Mesendoderm (in vitro differentiated cells): ENCODE measurements around the gene NYAP2.

Source experiments
- DNase-seq: peaks from one replicate; pipeline ENCODE4 v3.0.0; 2013
- H2AK5ac ChIP-seq: 2 replicates; pipeline ENCODE4 v1.6.1; 2013; ENCODE audit warnings: low read length, inconsistent platforms
- H2BK120ac ChIP-seq: 2 replicates; pipeline ENCODE4 v1.6.1; 2013; ENCODE audit warnings: low read depth, mild to moderate bottlenecking, low read length, moderate library complexity, mixed read lengths
- H2BK15ac ChIP-seq: replicated peaks from 2 replicates; pipeline ENCODE4 v1.6.1; 2013; ENCODE audit warnings: low read depth, mild to moderate bottlenecking, moderate library complexity
- H2BK5ac ChIP-seq: 2 replicates; pipeline ENCODE4 v1.6.1; 2013; ENCODE audit warnings: low read length, inconsistent platforms
- H3K18ac ChIP-seq: 2 replicates; pipeline ENCODE4 v1.6.1; 2013; ENCODE audit warnings: mild to moderate bottlenecking, low read length, mixed read lengths
- H3K23ac ChIP-seq: one replicate; pipeline ENCODE4 v1.6.1; 2013; ENCODE audit warnings: low read length
- H3K27ac ChIP-seq: 2 replicates; pipeline ENCODE4 v1.5.1; 2013; ENCODE audit warnings: low read depth, mild to moderate bottlenecking, inconsistent platforms, low read length, moderate library complexity
- H3K27me3 ChIP-seq: 2 replicates; pipeline ENCODE4 v1.6.1; 2013; ENCODE audit warnings: low read length, control low read depth, mild to moderate bottlenecking, inconsistent platforms; ENCODE audit not compliant: insufficient read depth, poor library complexity
- H3K36me3 ChIP-seq: 2 replicates; pipeline ENCODE4 v1.6.1; 2013; ENCODE audit warnings: low read length, inconsistent platforms; ENCODE audit not compliant: control insufficient read depth, insufficient read depth
- H3K4ac ChIP-seq: one replicate; pipeline ENCODE4 v1.6.1; 2013; ENCODE audit warnings: low read depth, mild to moderate bottlenecking, low read length, moderate library complexity
- H3K4me1 ChIP-seq: 2 replicates; pipeline ENCODE4 v1.6.1; 2013; ENCODE audit warnings: low read depth, low read length, inconsistent platforms; ENCODE audit not compliant: control insufficient read depth
- H3K4me2 ChIP-seq: 2 replicates; pipeline ENCODE4 v1.6.1; 2013; ENCODE audit warnings: low read length
- H3K4me3 ChIP-seq: 2 replicates; pipeline ENCODE4 v1.5.1; 2013; ENCODE audit warnings: mild to moderate bottlenecking, low read length
- H3K56ac ChIP-seq: one replicate; pipeline ENCODE4 v1.6.1; 2013; ENCODE audit warnings: low read length
- H3K79me1 ChIP-seq: 2 replicates; pipeline ENCODE4 v1.6.1; 2013; ENCODE audit warnings: low read length, inconsistent platforms
- H3K79me2 ChIP-seq: 2 replicates; pipeline ENCODE4 v1.6.1; 2013; ENCODE audit warnings: mild to moderate bottlenecking, low read length; ENCODE audit not compliant: control insufficient read depth, insufficient read depth
- H3K9ac ChIP-seq: 2 replicates; pipeline ENCODE4 v1.6.1; 2013; ENCODE audit warnings: low read length, inconsistent platforms
- H4K5ac ChIP-seq: one replicate; pipeline ENCODE4 v1.6.1; 2013; ENCODE audit warnings: low read length
- H4K8ac ChIP-seq: one replicate; pipeline ENCODE4 v1.6.1; 2013; ENCODE audit warnings: low read depth, mild to moderate bottlenecking, control low read depth, low read length, moderate library complexity
- WGBS: extraction: QIAGEN DNeasy Blood & Tissue Kit; methylation state at CpG from one replicate; pipeline ENCODE4 v1.1.7; 2013; ENCODE audit warnings: low lambda C conversion rate, missing lambda C conversion rate; ENCODE audit not compliant: insufficient coverage; ENCODE audit errors: extremely low coverage; 5-methylcytosine and 5-hydroxymethylcytosine counted together

Gene NYAP2

DNA sequence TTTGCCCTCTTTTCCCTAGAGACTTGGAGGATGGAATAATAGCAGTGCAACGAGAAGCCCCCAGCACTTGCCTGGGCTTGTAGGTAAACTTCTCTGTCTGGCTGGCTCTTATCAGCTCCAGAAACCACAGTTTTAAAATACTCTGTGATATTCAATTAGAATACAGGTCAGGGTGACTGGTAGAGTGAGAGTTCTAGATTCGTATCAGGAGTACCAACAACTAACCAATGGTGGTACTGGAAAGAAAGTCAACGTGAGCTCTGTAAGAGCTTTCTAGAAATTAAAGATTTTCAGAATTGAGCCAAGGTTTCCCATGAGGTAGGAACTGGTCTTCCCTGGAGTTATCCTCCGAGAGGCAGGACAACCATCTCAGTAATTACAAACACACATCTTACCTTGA lies 216.9 kb downstream of the NYAP2 start:
- H3K79me1 ChIP-seq, result no peaks in the 10 kb centered on the region

GRCh38 chr2:225616848-225617247 lies 217.3 kb downstream of the NYAP2 start:
- H2AK5ac ChIP-seq, result no peak overlapping the region
- WGBS, result no CpG with 5 or more reads among the region's 2 CpGs
- H3K4ac ChIP-seq, result no peak overlapping the region
- no peak overlapping the region for H3K4me2 ChIP-seq
- H3K56ac ChIP-seq, result no peak overlapping the region
- H3K4me1 ChIP-seq, result no peaks in the 10 kb centered on the region
- no peaks in the 10 kb centered on the region for H3K79me1 ChIP-seq
- no peak overlapping the region for H3K9ac ChIP-seq
- H2BK15ac ChIP-seq, result no peak overlapping the region
- no peaks in the 10 kb centered on the region for H3K27me3 ChIP-seq
- H3K36me3 ChIP-seq, result no peaks in the 10 kb centered on the region
- H3K4me3 ChIP-seq, result no peak overlapping the region
- H3K23ac ChIP-seq, result no peak overlapping the region
- H2BK120ac ChIP-seq, result no peak overlapping the region
- DNase-seq, result no peak
- H2BK5ac ChIP-seq, result no peak overlapping the region
- no peak overlapping the region for H3K18ac ChIP-seq
- no peak overlapping the region for H3K27ac ChIP-seq
- no peak overlapping the region for H4K5ac ChIP-seq
- H3K79me2 ChIP-seq, result no peaks in the 10 kb centered on the region
- no peak overlapping the region for H4K8ac ChIP-seq

More for the DNA sequence above, 216.9 kb downstream of the NYAP2 start:
- H3K79me2 ChIP-seq, result no peaks in the 10 kb centered on the region
- no peak overlapping the region for H3K4me2 ChIP-seq
- no peaks in the 10 kb centered on the region for H3K27me3 ChIP-seq
- no peak overlapping the region for H3K4ac ChIP-seq
- no peak overlapping the region for H2AK5ac ChIP-seq
- no peak overlapping the region for H3K4me3 ChIP-seq
- WGBS, result no CpG with 5 or more reads among the region's 4 CpGs
- H2BK5ac ChIP-seq, result no peak overlapping the region
- no peaks in the 10 kb centered on the region for H3K36me3 ChIP-seq
- no peak overlapping the region for H2BK120ac ChIP-seq
- no peak overlapping the region for H3K56ac ChIP-seq
- H4K8ac ChIP-seq, result no peak overlapping the region
- no peaks in the 10 kb centered on the region for H3K4me1 ChIP-seq
- no peak overlapping the region for H3K23ac ChIP-seq
- no peak overlapping the region for H3K9ac ChIP-seq
- H2BK15ac ChIP-seq, result no peak overlapping the region
- no peak overlapping the region for H3K27ac ChIP-seq
- no peak overlapping the region for H3K18ac ChIP-seq
- H4K5ac ChIP-seq, result no peak overlapping the region
- no peak for DNase-seq

GRCh38 chr2:225620227-225620626 lies 220.7 kb downstream of the NYAP2 start:
- H2BK15ac ChIP-seq, result no peak overlapping the region
- H3K23ac ChIP-seq, result no peak overlapping the region
- H3K79me1 ChIP-seq, result no peaks in the 10 kb centered on the region
- no peak overlapping the region for H3K4ac ChIP-seq
- H3K18ac ChIP-seq, result no peak overlapping the region
- no peak overlapping the region for H4K8ac ChIP-seq
- H3K27ac ChIP-seq, result no peak overlapping the region
- no peak overlapping the region for H3K9ac ChIP-seq
- H3K36me3 ChIP-seq, result no peaks in the 10 kb centered on the region
- no CpG with 5 or more reads among the region's 21 CpGs for WGBS
- no peak overlapping the region for H3K4me3 ChIP-seq
- DNase-seq, result no peak
- H4K5ac ChIP-seq, result no peak overlapping the region
- H3K79me2 ChIP-seq, result no peaks in the 10 kb centered on the region
- no peak overlapping the region for H3K4me2 ChIP-seq
- H3K4me1 ChIP-seq, result no peaks in the 10 kb centered on the region
- no peak overlapping the region for H3K56ac ChIP-seq
- H2BK5ac ChIP-seq, result no peak overlapping the region
- no peak overlapping the region for H2AK5ac ChIP-seq
- H2BK120ac ChIP-seq, result no peak overlapping the region
- H3K27me3 ChIP-seq, result no peaks in the 10 kb centered on the region

DNA sequence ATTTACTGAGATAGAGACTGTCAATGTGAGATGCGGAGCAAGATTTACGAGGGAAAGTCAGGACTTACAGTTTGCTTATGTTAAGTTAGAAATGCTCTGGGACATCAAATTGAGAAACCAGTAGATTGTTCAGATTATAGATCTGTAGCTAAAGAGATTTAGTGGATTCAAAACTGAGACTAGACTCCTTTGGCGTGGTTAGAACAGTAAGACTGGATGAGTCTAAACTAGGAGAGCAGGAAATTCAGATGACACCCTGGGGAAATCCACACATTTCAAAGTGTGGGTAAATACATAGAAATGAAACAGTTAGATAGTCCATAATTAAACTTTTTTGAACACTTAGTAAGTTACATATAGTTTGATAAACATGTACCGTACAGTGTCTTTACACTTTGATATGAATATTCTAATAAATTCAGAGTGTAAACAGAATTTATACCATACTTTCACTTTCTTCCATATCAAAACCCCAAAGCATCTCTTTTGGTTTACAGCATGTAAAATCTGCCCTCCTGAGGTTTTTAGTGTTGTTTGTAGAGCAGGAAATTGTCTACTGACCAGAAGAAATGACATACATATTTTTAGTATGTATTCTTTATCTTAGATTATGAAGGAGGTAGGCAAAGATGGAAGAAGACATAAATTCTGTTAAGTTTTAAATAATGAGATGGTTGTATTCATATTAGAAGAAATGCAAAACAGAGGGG lies 231.5 kb downstream of the NYAP2 start:
- H3K79me2 ChIP-seq, result no peaks in the 10 kb centered on the region
- H3K4ac ChIP-seq, result no peak overlapping the region
- H3K79me1 ChIP-seq, result no peaks in the 10 kb centered on the region
- H3K56ac ChIP-seq, result no peak overlapping the region
- no peak overlapping the region for H4K8ac ChIP-seq
- H3K4me2 ChIP-seq, result no peak overlapping the region
- no peak overlapping the region for H2BK5ac ChIP-seq
- H2AK5ac ChIP-seq, result no peak overlapping the region
- no peak overlapping the region for H3K9ac ChIP-seq
- H3K18ac ChIP-seq, result no peak overlapping the region
- H3K4me1 ChIP-seq, result no peaks in the 10 kb centered on the region
- H3K4me3 ChIP-seq, result no peak overlapping the region
- no peaks in the 10 kb centered on the region for H3K36me3 ChIP-seq
- H4K5ac ChIP-seq, result no peak overlapping the region
- no peak overlapping the region for H2BK15ac ChIP-seq
- H3K27ac ChIP-seq, result no peak overlapping the region
- H2BK120ac ChIP-seq, result no peak overlapping the region
- DNase-seq, result no peak
- H3K23ac ChIP-seq, result no peak overlapping the region
- no peaks in the 10 kb centered on the region for H3K27me3 ChIP-seq
- WGBS, result no CpG with 5 or more reads among the region's 4 CpGs

DNA sequence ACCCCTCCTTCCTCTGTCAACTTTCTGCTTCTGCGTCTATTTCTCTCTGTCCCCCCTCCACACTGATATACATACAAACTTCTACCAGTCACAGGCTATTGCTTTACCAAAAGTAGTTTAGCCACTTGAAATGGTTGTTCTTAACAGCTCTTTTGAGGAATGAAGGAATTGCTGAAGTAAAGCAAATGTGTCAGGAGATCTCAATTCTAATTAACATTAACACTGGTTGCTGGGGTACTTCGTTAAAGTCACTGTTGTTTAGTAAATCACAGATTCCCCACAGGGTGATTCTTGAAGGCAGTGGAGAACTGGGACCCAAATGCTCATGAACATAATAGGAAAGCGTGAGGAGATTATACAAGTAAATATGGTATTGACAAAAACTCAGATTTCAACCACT lies 232.8 kb downstream of the NYAP2 start:
- Histone ChIP-seq H3K36me3 (no peaks in the 10 kb centered on the region), H3K27ac (no peak overlapping the region), H3K23ac (no peak overlapping the region), H3K79me2 (no peaks in the 10 kb centered on the region), H4K8ac (no peak overlapping the region), H3K4me3 (no peak overlapping the region), H2BK15ac (no peak overlapping the region), H3K4ac (no peak overlapping the region), H2BK5ac (no peak overlapping the region), H3K4me2 (no peak overlapping the region), H4K5ac (no peak overlapping the region), H3K4me1 (no peaks in the 10 kb centered on the region), H3K18ac (no peak overlapping the region), H3K27me3 (no peaks in the 10 kb centered on the region), H2BK120ac (no peak overlapping the region), H2AK5ac (no peak overlapping the region), H3K56ac (no peak overlapping the region), H3K9ac (no peak overlapping the region), H3K79me1 (no peaks in the 10 kb centered on the region)
- no CpG with 5 or more reads among the region's 3 CpGs for WGBS
- no peak for DNase-seq

GRCh38 chr2:225636558-225636957 lies 237.0 kb downstream of the NYAP2 start:
- no peak overlapping the region for H3K56ac ChIP-seq
- no peaks in the 10 kb centered on the region for H3K4me1 ChIP-seq
- H2BK15ac ChIP-seq, result no peak overlapping the region
- H3K4ac ChIP-seq, result no peak overlapping the region
- H3K4me2 ChIP-seq, result no peak overlapping the region
- no peaks in the 10 kb centered on the region for H3K79me1 ChIP-seq
- H3K23ac ChIP-seq, result no peak overlapping the region
- H3K27me3 ChIP-seq, result no peaks in the 10 kb centered on the region
- H3K4me3 ChIP-seq, result no peak overlapping the region
- H3K79me2 ChIP-seq, result no peaks in the 10 kb centered on the region
- H2BK120ac ChIP-seq, result no peak overlapping the region
- no peak overlapping the region for H3K27ac ChIP-seq
- H3K36me3 ChIP-seq, result no peaks in the 10 kb centered on the region
- H3K9ac ChIP-seq, result no peak overlapping the region
- H2BK5ac ChIP-seq, result no peak overlapping the region
- H4K5ac ChIP-seq, result no peak overlapping the region
- no peak overlapping the region for H2AK5ac ChIP-seq
- no peak overlapping the region for H3K18ac ChIP-seq
- DNase-seq, result no peak
- H4K8ac ChIP-seq, result no peak overlapping the region
- WGBS, result no CpG with 5 or more reads among the region's 1 CpG
